ENCODE measurements around the gene NXPE4. TPM values are rescaled to one million over a fixed set of nuclear protein-coding genes. Genes with fewer than 3 reads are reported as not detected.
"Not testable (repeated sequence)": the region's sequence is repeated elsewhere in the genome, so short reads cannot be mapped to it uniquely, and the experiment has no call there.

The NXPE4 gene
- total and polyA plus RNA-seq, 5 experiments from 2014 or later = not detected

- H3K36me3 Mint-ChIP-seq = no peaks in the 10 kb centered on the region
- no peaks in the 10 kb centered on the region for H3K27me3 Mint-ChIP-seq
- no peak overlapping the region for H3K4me3 Mint-ChIP-seq
- ATAC-seq (no peak), DNase-seq (no peak)
- H3K9me3 Mint-ChIP-seq = peaks cover 0 to 5% (median 0%) of the 10 kb centered on the region in 9 donors
- no peaks in the 10 kb centered on the region for H3K4me1 Mint-ChIP-seq
- POLR2A ChIA-PET = no interaction called here
- H3K27ac Mint-ChIP-seq = no peak overlapping the region
Measured at GRCh38 chr11:114606003-114606801, 10.6 kb upstream of the NXPE4 start.

GRCh38 chr11:114605370-114605769, 9.8 kb upstream of the NXPE4 start:
- DNase-seq (no peak), ATAC-seq (no peak)
- Mint-ChIP-seq H3K4me3 (no peak overlapping the region), H3K27me3 (no peaks in the 10 kb centered on the region), H3K27ac (peak overlapping the region in 1 of 10 donors; percentile 40), H3K36me3 (no peaks in the 10 kb centered on the region), H3K4me1 (no peaks in the 10 kb centered on the region), H3K9me3 (peaks cover 0 to 5% (median 0%) of the 10 kb centered on the region in 9 donors)
- POLR2A ChIA-PET = no interaction called here

GRCh38 chr11:114604886-114605285, 9.3 kb upstream of the NXPE4 start:
- H3K9me3 Mint-ChIP-seq = peaks cover 0 to 5% (median 0%) of the 10 kb centered on the region in 9 donors
- ATAC-seq = no peak
- no peak for DNase-seq

GRCh38 chr11:114604179-114604813, 8.7 kb upstream of the NXPE4 start:
- POLR2A ChIA-PET = no interaction called here
- H3K4me1 Mint-ChIP-seq = no peaks in the 10 kb centered on the region
- H3K27ac Mint-ChIP-seq = no peak overlapping the region
- peaks cover 0 to 5% (median 0%) of the 10 kb centered on the region in 9 donors for H3K9me3 Mint-ChIP-seq
- no peak overlapping the region for H3K4me3 Mint-ChIP-seq
- H3K36me3 Mint-ChIP-seq = no peaks in the 10 kb centered on the region
- DNase-seq = no peak
- no peak for ATAC-seq
- no peaks in the 10 kb centered on the region for H3K27me3 Mint-ChIP-seq

More at GRCh38 chr11:114604886-114605285, 9.3 kb upstream of the NXPE4 start:
- POLR2A ChIA-PET = no interaction called here
- no peak overlapping the region for H3K27ac Mint-ChIP-seq
- no peak overlapping the region for H3K4me3 Mint-ChIP-seq
- no peaks in the 10 kb centered on the region for H3K4me1 Mint-ChIP-seq
- no peaks in the 10 kb centered on the region for H3K36me3 Mint-ChIP-seq
- no peaks in the 10 kb centered on the region for H3K27me3 Mint-ChIP-seq

- H3K36me3 Mint-ChIP-seq, H3K27ac Mint-ChIP-seq, H3K9me3 Mint-ChIP-seq, POLR2A ChIA-PET, H3K4me3 Mint-ChIP-seq, H3K27me3 Mint-ChIP-seq, H3K4me1 Mint-ChIP-seq, ATAC-seq: not testable (repeated sequence)
- peak in 2 of 10 donors; percentile 17 to 19 for DNase-seq
Measured at GRCh38 chr11:114603151-114603550, 7.6 kb upstream of the NXPE4 start.

GRCh38 chr11:114598461-114598860, 2.9 kb upstream of the NXPE4 start:
- no peaks in the 10 kb centered on the region for H3K4me1 Mint-ChIP-seq
- H3K9me3 Mint-ChIP-seq = no peaks in the 10 kb centered on the region
- POLR2A ChIA-PET = no interaction called here
- H3K27me3 Mint-ChIP-seq = peaks cover 0 to 8% (median 0%) of the 10 kb centered on the region in 5 donors
- no peak overlapping the region for H3K27ac Mint-ChIP-seq
- H3K36me3 Mint-ChIP-seq = no peaks in the 10 kb centered on the region
- DNase-seq = no peak
- H3K4me3 Mint-ChIP-seq = no peak overlapping the region
- ATAC-seq = no peak

GRCh38 chr11:114596175-114596919, 761 bp upstream of the NXPE4 start:
- H3K27me3 Mint-ChIP-seq = peaks cover 0 to 8% (median 4%) of the 10 kb centered on the region in 5 donors
- POLR2A ChIA-PET = no interaction called here
- H3K4me3 Mint-ChIP-seq = no peak overlapping the region
- ATAC-seq (no peak), DNase-seq (no peak)
- H3K4me1 Mint-ChIP-seq = no peaks in the 10 kb centered on the region
- no peaks in the 10 kb centered on the region for H3K36me3 Mint-ChIP-seq
- H3K27ac Mint-ChIP-seq = no peak overlapping the region
- H3K9me3 Mint-ChIP-seq = no peaks in the 10 kb centered on the region

- Mint-ChIP-seq H3K4me3 (no peak overlapping the region), H3K9me3 (no peaks in the 10 kb centered on the region), H3K36me3 (no peaks in the 10 kb centered on the region), H3K27me3 (peaks cover 0 to 8% (median 4%) of the 10 kb centered on the region in 5 donors), H3K27ac (no peak overlapping the region), H3K4me1 (no peaks in the 10 kb centered on the region)
- no peak for DNase-seq
- POLR2A ChIA-PET = no interaction called here
- no peak for ATAC-seq
Measured at GRCh38 chr11:114594703-114595102, 883 bp downstream of the NXPE4 start.

- DNase-seq = no peak
- ATAC-seq = no peak
- no peak overlapping the region for H3K4me3 Mint-ChIP-seq
- H3K9me3 Mint-ChIP-seq = peaks cover 12 to 61% (median 37%) of the 10 kb centered on the region in 9 donors
- peaks cover 2 to 24% (median 8%) of the 10 kb centered on the region in 3 donors for H3K36me3 Mint-ChIP-seq
- H3K27me3 Mint-ChIP-seq = peaks cover 0 to 11% (median 0%) of the 10 kb centered on the region in 5 donors
- no peak overlapping the region for H3K27ac Mint-ChIP-seq
- no peaks in the 10 kb centered on the region for H3K4me1 Mint-ChIP-seq
- POLR2A ChIA-PET = no interaction called here
Measured at GRCh38 chr11:114587398-114587953, 8.1 kb downstream of the NXPE4 start.

GRCh38 chr11:114586797-114587196, 8.8 kb downstream of the NXPE4 start:
- Mint-ChIP-seq H3K9me3 (peaks cover 12 to 61% (median 37%) of the 10 kb centered on the region in 9 donors), H3K27ac (no peak overlapping the region), H3K4me1 (no peaks in the 10 kb centered on the region), H3K4me3 (no peak overlapping the region), H3K36me3 (peaks cover 2 to 24% (median 8%) of the 10 kb centered on the region in 3 donors), H3K27me3 (peaks cover 0 to 9% (median 0%) of the 10 kb centered on the region in 5 donors)
- POLR2A ChIA-PET = no interaction called here
- ATAC-seq (no peak), DNase-seq (no peak)

GRCh38 chr11:114571712-114572111, 23.9 kb downstream of the NXPE4 start:
- peaks cover 0 to 47% (median 24%) of the 10 kb centered on the region in 9 donors for H3K9me3 Mint-ChIP-seq
- peaks cover 0 to 10% (median 0%) of the 10 kb centered on the region in 3 donors for H3K36me3 Mint-ChIP-seq
- no peak overlapping the region for H3K4me3 Mint-ChIP-seq
- peaks cover 0 to 11% (median 6%) of the 10 kb centered on the region in 5 donors for H3K27me3 Mint-ChIP-seq
- POLR2A ChIA-PET = no interaction called here
- no peaks in the 10 kb centered on the region for H3K4me1 Mint-ChIP-seq
- DNase-seq (no peak), ATAC-seq (no peak)
- no peak overlapping the region for H3K27ac Mint-ChIP-seq

GRCh38 chr11:114569801-114570200, 25.8 kb downstream of the NXPE4 start:
- Mint-ChIP-seq H3K9me3 (peaks cover 0 to 29% (median 11%) of the 10 kb centered on the region in 9 donors), H3K4me3 (no peak overlapping the region), H3K36me3 (peaks cover 0 to 10% (median 0%) of the 10 kb centered on the region in 3 donors), H3K27me3 (peaks cover 0 to 11% (median 6%) of the 10 kb centered on the region in 5 donors), H3K27ac (no peak overlapping the region), H3K4me1 (no peaks in the 10 kb centered on the region)
- ATAC-seq (no peak), DNase-seq (no peak)
- POLR2A ChIA-PET = no interaction called here
